Stimulated activated CD4-positive, alpha-beta T cell treated with anti-CD3 and anti-CD28 coated beads, Interleukin-15, amount 100 ng/mL, for 1 hour (primary cell): ENCODE results near the gene FABP1.
A peak's percentile ranks its signal among the peaks of the same experiment; 100 is the strongest.

Source experiments
- DNase-seq, 2 donors: peaks; one replicate each; pipeline ENCODE4 v3.0.0-alpha.2; 2020; ENCODE audit warnings: low read depth in 1 of 2, low spot score in 1 of 2

Gene FABP1

DNA sequence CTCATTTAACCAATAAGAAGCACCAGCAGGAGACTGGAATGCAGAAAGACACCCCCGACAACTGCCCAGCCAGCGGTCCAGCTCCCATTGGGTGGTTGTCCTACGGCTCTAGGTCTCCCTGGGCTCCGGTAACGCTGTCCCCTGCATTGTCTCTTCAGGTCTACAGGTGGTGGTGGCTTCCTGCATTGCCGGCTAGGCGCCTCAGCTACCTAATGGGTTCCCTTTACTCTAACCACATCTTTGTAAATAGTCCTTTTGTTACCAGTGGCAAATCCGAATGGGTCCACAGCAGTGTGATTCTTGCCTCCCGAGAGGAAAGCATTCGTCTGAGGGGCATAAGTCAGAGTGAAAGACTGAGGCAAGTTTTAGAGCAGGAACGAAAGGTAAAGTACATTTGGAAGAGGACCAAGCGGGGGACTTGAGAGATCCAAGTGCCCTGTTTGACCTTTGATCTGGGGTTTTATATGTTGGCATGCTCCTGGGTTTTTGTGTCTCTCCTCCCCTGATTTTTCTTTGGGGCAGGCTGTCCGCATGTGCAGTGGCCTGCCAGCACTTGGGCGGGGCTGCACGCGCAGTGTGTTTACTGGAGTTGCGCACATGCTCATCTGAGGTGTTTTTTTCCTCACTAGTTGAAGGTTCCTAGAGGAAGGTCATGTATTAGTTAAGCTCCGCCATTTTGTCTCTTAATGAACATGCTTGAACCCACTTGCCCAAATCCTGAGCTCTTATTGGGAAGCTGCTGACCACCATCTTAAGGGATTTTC lies 11.0 kb downstream of the FABP1 start:
- no peak for DNase-seq

- DNase-seq, result no peak
Measured at GRCh38 chr2:88115825-88116518, 11.9 kb downstream of the FABP1 start.

GRCh38 chr2:88114889-88115288 lies 13.0 kb downstream of the FABP1 start:
- DNase-seq, result no peak

DNA sequence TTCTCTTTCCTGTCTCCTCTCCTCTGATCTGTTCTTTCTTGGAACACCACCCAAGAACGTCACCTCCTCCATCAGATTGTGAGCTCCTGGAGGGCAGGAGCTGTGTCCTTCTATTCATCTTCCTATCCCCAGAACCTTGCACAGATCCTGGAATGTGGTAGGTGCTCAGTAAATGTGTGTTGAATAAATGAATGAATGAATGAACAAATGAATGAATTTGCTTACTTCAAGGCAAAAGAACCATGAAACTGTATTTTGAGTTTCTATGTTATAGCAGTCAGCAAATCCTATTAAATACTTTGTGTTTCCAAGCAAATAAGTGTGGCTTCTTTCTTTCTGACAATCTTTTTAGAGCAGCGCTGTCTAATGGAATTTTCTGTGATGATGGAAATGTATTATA lies 14.8 kb downstream of the FABP1 start:
- no peak for DNase-seq

- no peak for DNase-seq
Measured at GRCh38 chr2:88110830-88111229, 17.0 kb downstream of the FABP1 start.

- no peak for DNase-seq
Measured at GRCh38 chr2:88108796-88109195, 19.1 kb downstream of the FABP1 start.

GRCh38 chr2:88100489-88100858 lies 27.4 kb downstream of the FABP1 start:
- DNase-seq, result no peak

DNA sequence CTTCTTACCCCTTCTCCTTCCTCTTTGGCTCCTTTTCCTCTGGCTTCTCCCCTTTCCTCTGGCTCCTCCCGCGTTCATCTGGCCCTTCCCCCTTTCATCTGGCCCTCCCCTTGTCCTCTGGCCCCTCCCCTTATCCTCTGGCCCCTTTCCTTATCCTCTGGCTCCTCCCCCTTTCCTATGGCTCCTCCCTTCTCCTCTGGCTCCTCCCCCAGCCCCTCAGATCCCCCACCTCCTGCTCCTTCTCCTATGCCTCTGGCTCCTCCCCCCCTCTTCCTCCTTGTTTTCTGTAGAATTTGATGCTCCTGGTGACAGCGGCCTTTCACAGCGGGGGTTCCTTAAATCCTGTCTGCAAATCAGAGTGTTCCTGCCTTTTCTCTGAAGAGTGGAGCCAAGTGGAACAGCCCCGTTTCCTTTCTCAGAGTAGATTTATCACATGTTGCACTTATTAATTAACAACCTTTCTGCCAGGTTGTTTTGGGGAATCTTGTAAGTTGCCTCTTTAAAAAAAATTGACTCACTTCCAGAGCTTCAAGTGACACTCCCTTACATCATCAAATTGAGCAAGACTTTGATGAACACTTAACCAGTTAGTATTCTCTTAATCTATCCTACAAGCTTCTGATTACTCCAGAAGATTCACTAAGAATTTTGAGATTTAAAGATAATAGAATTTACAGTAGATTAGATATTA lies 27.9 kb downstream of the FABP1 start:
- no peak for DNase-seq

- no peak for DNase-seq
Measured at GRCh38 chr2:88098558-88098900, 29.3 kb downstream of the FABP1 start.

GRCh38 chr2:88097891-88098557 lies 29.8 kb downstream of the FABP1 start:
- DNase-seq, result no peak

DNA sequence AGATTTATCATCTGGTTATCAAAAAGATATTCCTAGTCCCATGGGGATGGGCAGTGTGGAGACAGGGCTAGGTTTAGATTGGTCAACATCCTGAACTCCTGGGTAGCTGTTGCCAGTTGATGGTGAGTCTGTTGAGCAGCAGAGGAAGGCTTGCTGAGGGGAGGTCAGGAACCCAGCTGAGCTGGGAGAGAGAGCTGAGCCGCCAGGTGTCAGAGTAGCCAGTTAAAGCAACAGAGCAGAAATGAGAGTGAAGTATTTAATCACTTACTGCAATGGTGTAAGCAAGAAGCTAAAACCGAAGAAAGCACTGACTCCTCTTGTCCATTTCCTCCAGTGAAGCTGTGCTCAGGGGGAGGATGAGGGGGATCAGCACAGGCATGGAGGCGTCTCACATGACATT lies 30.7 kb downstream of the FABP1 start:
- DNase-seq, result no peak

GRCh38 chr2:88096708-88097107 lies 31.2 kb downstream of the FABP1 start:
- DNase-seq, result no peak

GRCh38 chr2:88095022-88095421 lies 32.8 kb downstream of the FABP1 start:
- no peak for DNase-seq

- no peak for DNase-seq
Measured at GRCh38 chr2:88092773-88093172, 35.1 kb downstream of the FABP1 start.

DNA sequence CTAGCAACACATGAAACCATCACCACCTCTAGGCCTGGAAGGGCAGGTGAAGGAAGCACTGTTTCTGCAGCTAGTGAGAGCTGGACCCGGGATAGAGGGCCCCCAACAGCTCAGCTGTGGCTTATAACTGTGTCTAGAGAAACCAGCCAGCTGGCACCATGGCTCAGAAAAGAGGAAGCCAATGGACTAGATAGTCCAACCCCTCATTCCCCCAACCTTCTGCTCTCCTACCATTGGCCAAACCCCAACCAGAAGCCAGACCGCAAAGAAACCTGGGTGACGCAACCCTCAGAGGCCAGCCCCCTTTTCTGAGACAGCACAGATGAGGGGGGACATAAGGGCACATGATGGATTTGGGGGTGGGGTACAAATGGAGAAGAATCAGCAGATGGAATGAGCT lies 35.9 kb downstream of the FABP1 start:
- no peak for DNase-seq

DNA sequence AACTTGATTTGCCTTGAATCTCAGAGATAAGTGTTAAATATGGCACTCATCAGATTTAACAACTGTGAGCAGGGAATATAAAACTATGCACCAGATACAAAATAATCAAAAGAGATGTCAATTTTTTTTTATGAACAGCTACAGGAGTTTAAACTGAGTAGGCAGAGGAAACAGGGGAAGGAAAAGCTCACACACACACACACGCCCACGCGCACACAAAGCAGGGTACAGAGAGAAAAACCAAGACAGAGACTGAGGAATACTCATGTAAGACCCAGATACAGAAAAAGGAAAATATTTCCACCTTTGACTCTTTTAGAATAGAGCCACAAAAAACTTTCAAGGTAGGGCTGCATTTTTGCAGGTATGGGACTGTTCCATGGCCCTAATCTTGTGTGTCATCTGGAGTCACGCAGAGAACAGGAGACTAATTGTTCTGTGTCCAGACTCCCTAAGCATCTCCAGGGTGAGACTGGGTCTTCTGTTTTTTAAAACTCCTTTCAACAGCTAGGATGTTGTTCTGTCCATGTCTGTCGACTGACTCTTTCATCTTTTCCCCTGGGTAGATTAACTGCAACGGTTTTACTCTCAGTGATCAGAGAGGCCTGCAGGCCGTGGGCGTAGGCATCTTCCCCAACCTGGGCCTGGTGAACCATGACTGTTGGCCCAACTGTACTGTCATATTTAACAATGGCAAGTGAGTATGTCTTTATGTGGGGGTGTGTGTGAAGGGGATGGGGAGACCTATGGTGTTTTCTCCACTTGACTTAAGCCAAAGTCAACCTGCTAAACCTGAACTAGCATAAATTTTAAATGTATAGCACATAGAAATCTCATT lies 37.2 kb downstream of the FABP1 start:
- peak in 1 of 2 donors; percentile 26 for DNase-seq

GRCh38 chr2:88088999-88089398 lies 38.9 kb downstream of the FABP1 start:
- DNase-seq, result no peak

- no peak for DNase-seq
Measured at GRCh38 chr2:88087763-88088162, 40.1 kb downstream of the FABP1 start.

- no peak for DNase-seq
Measured at GRCh38 chr2:88087073-88087472, 40.8 kb downstream of the FABP1 start.

GRCh38 chr2:88086401-88086800 lies 41.5 kb downstream of the FABP1 start:
- no peak for DNase-seq

DNA sequence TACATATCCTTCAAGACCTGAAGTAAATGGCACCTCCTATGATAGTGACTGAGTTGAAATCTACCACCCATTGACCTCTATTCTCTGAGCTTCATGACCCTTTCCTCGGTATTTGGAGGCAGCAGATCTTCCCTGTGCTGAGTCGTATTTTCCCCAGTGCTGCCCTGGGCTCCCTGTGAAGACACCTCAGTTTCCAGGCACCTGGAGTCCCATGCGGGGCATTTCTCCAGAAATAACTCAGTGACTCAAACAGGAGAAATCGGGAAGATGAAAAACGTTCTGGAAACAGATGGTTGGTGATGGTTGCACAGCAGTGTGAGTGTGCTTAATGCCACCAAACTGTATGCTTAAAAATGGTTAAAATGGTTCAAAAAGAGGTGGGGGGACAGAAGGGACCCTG lies 42.3 kb downstream of the FABP1 start:
- DNase-seq, result no peak
